ENCODE measurements around the gene RBPJ.
"Not testable (repeated sequence)": the region's sequence is repeated elsewhere in the genome, so short reads cannot be mapped to it uniquely, and the experiment has no call there.

RBPJ gene

DNA sequence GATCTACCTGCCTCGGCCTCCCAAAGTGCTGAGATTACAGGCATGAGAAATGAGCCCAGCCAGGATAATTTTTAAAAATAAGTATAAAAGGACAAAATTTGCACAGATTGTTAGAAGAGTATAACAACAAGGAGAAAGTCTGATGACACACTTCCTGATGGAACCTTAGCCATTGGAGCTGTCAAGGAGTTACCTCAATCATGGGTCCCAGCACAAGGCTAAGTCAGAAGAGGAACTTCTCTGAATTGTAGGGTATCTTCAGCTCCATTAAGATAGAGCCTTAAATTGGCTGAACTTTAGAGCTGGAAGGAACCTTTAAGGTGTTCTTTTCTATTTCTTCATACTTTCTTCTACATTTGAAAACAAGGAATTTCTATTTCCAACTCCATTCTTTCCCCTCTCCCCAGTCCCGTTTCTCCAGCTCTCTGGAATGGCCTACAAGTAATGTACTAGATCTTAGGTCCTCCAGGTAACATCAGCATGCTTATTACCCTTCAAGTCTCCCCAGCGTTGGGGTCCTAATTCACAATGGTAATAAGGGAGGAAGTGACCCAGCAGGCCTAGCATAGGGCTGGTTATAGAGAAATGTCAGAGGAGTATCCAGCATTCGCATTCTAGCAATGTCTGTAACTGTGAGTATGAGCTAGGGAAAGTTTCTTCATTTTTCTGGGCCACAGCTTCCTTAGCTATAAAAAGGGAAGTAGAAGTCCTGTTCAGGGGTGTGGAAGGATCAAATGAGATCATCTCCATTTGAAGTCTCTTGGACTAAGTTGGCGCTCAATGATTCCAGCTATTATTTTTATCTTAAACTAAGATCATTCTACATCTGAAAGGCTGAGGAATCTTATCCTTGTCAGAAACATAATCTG, 18.5 kb upstream of the RBPJ start:
- no peak for DNase-seq

DNA sequence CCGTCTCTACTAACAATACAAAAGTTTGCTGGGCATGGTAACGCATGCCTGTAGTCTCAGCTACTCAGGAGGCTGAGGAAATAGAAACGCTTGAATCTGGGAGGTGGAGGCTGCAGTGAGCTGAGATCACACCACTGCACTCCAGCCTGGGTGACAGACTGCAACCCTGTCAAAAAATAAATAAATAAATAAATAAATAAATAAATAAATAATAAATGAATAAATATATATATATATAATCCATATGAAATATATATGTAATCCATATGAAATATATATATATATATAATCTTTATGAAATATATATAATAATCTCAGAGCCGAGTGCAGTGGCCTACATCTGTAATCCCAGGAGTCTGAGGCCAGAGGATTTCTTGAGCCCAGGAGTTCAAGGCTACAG, 17.8 kb upstream of the RBPJ start:
- DNase-seq, result no peak

DNA sequence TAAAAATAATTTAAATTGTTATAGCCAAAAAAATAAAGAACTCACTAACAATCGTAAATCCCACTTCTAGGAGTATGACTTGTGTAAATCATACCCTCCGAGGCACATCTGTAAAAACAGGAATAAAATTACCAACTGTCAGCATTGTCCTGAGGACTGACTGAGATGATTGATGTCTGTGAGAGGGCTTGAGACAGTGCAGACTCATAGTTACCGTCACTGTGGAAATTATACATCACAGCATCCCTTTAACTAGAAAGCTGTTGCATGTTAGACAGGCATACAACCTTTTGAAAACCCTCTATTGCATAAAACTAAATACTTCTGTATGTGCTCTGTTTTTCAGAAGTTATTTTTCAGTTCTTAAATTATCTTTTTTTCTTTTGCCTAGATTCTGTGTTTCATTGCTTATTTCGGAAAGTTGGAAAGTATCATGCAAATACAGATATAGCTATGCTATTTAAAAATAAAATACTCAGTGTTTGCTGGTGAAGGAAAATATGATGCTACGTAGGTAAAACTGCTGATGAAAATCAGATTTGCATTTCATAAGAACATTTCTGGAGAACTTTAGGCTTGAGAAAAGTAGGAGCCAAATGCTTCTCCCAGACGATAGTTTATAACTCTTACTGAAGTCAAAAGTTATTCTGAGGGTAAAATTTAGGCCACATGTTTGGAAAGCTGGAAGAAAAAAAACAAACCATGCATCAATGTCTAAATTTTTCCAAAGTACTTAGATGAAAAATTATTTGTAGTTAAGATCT, 13.6 kb upstream of the RBPJ start:
- no peak for DNase-seq

DNA sequence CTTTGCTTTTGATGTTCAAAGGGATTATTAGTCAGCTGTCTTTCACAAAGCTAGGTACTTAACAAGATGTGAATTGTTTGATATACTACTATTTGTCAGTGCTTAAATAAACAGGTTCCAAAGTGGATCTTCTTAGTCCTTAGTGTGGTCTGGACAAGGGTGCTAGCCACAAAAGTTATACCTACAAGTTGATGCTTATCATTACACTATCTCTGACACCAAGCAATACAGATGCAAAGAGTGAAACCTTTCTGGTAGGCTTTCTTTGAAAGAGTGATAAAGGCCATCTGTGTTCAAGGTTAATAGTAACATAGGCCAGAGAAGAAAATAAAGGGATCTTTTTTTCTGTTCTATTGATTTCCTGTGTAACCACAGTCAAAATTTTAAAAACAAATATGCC, 12.2 kb upstream of the RBPJ start:
- DNase-seq, result peak; percentile 62

DNA sequence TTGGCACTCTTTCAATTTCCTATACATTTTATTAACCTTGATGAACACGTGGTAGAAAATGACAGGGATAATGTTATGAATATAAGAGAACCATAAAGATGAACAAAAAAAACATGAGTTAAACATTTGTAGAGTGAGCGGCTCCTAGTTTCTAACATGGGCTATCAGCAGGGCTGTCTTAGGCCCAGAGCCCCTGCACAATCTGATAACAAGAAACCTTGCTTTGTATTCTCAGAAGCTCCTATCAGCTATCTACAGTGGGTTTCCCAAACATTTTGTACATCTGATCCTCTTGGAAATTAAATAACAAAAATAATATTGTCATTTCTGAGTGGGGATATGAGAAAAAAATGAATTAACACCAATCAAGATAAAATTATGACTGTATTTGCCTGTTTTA, 10.6 kb upstream of the RBPJ start:
- DNase-seq, result no peak

DNA sequence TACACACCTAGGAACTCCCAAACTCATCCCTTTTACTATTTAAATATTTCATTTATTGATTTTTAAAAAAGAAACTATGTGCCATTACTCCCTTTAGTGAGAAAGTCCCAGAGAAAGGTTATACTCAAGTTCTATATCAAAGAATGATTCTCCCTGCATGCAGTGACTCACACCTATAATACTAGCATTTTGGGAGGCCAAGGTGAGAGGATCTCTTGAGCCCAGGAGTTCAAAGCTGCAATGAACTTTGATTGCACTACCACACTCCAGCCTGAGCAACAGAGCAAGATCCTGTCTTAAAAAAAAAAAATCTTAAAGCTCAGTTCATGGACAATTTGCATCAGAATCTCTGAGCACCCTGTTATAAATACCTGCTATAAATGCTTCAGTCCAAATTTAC, 9.2 kb upstream of the RBPJ start:
- DNase-seq, result peak; percentile 29

DNA sequence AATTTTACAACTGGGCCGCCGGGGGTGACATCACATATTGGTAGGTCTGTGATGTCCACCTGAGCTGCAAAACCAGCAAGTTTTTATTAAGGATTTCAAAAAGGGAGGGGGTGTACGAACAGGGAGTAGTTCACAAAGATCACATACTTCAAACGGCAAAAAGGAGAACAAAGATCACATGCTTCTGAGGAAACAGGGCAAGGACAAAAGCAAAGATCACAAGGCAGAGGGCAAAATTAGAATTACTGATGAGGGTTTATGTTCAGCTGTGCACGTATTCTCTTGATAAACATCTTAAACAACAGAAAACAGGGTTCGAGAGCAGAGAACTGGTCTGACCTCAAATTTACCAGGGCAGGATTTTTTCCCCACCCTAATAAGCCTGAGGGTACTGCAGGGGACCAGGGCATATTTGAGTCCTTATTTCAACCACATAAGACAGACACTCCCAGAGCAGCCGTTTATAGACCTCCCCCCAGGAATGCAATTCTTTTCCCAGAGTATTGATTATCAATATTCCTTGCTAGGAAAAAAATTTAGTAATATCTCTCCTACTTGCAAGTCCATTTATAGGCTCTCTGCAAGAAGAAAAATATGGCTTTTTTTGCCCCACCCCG, 5.4 kb upstream of the RBPJ start:
- not testable (repeated sequence) for DNase-seq

DNA sequence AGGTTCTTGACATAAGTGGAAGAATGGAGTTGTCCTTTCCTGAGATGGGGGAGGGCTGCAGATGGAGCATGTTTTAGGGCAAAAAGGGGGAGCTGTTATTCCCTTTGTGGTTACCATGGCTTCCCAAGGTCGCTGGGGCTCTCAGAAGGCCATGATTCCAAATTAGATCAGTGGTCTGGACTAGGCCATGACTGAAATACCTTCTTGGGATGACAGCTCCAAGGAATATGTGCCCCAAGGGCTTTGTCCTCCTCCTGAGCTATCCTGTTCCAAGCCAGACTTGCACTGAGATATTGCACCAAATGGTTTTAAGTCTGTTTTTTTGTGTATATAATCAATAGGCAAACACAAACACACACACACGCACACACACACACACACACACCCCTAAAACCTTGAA, 3.0 kb upstream of the RBPJ start:
- DNase-seq, result no peak

DNA sequence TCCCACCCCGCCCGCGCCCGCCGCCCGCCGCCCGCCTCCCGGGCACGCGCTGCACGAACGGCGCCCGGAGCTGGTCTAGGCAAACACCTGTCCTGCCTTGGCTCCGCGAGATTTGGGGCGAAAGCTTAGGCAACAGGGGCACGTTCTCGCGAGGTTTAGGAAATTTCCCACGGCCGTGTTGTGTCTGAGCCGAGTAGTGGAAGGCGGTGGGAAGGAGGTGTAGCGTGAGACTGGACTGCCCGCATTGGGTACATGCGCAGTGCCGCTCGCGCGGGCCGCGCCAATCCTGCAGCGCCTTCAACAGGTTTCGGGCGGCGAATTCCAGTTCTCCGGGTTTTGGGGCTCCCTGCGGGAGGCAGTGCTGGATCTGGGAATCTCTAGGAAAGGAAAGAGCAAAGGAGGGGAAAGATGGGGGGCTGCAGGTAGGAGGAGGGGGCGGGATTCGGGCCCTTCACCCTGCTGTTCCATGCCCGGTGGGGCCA, 1.3 kb upstream of the RBPJ start:
- peak; percentile 99 for DNase-seq

DNA sequence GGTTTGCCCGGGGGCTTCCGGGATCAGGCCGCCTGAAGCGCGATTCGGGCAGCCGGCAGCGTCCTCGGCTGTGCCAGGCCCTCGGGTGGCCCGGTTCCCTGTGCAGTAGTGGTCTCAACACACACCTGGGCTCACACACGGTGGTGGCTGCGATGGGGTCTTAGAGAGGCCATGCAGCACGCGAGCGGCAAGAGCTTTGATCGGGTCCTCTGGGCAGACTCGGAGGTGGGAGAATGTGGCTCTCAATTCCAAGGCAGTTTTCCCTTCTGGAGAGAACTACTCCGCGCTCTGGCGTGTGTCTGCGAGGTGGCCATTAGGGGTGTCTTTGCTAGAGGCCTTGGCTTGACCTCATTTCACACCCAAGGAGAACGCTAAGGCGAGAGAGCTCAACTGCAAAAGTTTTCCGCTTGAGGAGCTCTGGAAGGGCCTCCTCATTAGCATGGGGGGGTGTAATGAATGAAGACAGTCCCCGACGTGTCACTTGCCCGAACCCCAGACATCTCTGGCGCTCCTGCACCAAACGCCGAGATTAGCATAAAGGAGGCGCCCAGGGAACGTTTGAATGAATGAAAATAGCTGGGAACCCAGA, 771 bp upstream of the RBPJ start:
- DNase-seq, result peak; percentile 56

DNA sequence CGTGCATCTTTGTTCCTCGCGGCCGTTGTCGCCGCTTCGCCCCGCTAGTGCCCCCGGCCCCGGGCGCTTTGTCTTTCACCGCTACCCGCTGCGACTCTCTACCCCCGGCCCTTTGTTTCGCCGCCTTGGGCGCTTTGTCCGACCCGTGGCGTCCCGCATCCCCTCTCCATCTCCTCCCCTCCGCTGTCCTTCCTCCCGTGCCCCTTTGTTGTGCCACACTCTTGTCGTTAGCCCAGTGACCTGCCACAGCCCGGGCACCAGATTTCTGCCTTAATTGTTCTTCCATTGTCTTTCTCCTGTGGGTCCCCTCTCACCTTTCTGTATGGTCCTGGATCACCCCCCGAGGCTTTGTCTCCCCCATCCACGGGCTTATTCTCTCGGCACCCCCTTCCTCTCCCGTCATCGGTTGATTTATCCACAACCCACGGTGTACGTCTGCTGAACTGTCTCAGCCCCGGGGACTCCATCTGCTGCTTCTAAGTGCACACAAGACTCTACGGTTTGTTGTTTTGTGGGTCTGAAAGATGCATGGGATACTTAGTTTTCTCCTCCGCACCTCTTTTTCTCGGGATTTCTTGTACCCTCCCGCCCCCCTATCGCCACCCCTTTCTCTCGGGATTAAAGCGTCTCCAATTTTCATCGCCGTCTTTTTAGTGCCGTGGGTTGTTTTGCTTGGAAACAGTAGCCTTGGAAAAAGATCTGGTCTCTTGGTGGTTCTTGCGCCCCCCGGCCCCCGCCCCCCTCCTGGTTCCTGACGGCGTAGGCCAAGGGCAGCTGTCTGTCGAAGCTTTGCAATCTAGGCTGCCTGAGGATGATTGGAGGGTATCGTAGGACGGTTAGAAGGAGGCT, 783 bp downstream of the RBPJ start:
- peak; percentile 28 for DNase-seq

DNA sequence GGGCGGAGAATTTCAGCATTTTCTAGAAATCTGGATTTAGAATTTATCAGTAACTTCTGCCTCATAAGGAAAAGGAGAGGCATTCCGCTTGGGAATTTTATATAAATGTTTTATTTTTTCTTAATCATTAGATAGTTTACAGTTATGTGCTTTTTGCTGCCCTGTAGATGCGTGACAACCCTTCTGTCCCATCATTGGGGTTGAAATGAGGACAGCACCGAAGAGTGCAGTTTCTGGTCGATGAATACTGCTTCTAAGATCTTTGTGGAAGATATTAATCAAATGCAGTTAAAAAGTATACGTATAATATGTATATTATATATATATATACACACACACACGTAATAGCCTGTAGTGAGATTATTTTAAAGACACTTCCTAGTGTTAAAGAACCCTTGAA, 1.5 kb downstream of the RBPJ start:
- no peak for DNase-seq

DNA sequence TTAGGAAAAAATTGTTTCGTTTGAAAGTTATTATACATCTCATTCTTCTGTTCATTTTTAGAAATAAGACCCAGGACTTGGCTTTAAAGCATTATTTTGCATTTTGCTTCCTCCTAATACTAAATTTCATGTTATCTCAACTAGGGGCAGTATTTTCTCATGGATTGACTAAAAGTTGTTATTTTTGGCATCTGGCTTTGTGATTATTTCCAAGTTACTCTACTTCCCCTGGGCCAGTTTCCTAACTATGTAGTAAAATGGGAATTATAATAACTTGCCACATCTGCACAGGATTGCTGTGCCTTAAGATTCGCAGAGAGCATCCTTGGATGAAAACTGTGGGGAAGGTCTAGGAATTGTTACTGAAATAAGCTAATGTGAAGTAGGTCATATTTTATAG, 3.0 kb downstream of the RBPJ start:
- DNase-seq, result no peak

DNA sequence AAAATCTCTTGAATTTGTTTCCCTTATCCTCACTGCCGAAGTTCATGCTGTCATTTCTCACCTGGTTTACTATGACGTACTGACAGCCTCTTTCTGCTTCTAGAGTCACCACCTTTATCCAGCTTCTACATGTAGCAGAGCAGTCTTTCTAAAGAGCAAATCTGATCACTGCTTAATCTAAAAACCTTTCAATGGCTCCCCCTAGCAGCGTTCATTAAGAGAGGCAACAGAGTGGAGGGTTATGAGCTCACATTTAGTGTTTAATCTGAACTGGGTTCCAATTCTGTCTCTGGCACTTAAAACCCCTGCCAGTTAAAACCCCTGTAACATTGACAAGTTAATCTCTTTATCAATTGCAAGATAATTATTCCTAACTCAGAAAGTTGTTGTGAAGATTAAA, 4.4 kb downstream of the RBPJ start:
- peak; percentile 78 for DNase-seq

DNA sequence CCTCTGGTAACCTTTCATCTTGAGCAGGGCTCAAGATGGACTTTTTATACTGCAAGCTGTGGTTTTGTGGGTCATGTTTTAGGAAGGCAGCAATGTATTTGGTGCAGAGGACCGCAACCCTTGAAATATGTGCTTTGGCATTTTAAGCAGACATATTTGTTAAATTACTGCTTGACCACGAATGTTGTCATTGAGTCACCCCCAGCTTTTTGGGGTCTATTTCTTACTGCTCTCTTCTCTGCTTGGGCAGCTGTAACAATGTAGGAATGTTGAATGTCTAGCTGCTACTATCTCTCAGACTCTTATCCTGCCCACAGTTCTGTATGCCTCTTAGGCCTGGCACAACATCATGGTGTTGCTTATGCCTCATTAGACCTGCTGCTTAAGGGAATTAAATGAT, 6.0 kb downstream of the RBPJ start:
- no peak for DNase-seq

DNA sequence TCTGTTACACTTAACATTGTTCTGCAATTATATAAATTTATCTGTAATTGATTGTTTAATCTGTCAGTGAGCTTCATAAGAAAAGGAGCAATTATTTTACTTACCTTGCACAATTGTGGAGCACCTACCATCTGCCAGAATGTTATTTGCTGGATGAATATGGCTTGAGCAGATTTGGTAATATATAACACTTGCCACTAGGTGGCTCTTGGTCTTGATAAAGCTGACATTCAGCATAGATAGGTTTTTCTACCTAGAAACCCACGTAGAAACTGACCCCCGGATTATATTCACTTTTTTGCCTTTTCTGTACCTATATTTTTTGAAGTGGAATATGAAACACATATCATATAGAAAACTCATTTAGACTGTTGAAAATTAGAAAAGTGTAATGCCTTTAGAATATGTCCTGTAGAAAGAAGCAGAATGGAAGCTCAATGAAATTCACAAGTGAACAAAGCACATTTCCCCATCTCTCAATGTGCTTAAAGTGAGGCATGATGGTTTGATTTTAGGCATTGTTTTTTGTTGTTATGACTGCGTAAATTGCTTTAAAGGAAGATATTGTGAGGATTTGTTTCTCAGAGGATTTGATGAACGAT, 9.5 kb downstream of the RBPJ start:
- peak; percentile 66 for DNase-seq

DNA sequence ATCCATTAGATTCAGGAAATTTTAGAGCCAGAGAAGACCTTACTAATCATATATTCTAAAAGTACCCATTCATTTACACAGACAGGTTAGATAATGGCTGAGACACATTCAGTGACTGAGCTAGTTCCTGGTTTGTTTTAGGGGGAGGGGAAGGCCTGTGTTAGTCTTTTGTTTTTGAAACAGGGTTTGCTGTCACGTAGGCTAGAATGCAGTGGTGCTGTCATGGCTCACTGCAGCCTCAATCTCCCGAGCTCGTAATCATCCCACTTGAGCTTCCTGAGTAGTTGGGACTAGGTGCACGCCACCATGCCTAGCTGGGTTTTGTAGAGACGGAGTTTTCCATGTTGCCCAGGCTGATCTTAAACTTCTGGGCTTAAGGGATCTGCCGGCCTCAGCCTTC, 10.1 kb downstream of the RBPJ start:
- DNase-seq, result no peak

DNA sequence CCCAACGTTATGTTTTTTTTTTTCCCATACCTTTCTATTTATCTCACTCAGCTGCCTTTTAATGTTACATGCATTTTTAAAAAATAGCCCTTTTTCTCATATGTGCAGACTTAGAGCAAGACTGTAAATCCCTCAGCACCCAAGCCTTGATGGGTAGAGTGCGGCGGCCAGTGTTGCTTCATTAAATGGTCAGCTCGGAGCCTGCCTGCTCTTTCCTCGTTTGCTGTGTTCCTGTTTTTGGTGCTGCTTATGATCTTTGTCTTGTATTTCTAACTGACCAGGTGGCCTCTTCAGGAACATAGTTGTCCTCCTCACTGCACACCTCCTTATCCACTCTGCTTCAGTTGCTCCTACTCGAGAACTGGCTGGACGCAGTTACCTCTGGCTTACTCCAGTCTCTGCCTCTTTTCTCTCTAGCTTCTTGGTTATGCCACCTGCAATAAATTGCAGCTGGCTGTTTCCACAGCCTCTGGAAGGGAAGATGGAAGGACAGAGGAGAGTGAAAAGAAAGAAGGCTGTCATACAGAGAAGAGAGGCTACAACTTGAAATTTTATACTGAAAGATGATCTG, 10.7 kb downstream of the RBPJ start:
- DNase-seq, result no peak

DNA sequence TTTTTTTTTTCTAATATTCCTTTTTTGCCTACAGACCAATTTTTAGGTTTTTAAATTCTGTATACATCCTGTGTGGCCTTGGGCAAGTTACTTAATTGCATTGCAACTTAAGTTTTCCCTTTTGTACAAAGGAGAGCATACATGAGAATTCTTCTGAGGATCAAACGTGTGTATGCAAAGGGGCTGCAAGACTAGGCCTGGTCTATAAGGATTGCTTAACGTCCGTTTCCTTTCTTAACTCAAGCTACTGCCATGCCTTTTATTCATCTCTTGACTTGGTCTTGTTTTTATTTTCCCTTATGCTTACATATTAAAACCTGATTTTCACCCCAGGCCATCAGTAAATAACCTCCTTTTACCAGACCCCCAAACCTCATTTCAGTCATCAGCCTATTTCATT, 13.6 kb downstream of the RBPJ start:
- DNase-seq, result no peak

DNA sequence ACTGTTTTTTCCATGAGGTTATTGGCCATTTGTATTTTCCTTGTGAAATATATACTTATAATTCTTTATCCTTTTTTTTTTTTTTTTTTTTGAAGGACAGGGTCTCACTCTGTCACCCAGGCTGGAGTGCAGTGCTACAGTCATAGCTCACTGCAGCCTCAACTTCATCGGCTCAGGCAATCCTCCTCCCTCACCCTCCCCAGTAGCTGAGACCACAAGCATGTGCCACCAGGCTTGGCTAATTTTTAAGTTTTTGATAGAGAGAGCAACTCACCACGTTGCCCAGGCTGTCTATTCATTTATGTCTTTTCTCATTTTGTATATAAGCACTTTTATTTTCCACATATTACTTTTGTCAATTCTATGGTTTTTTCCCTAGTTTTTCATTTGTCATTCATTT, 16.8 kb downstream of the RBPJ start:
- DNase-seq, result no peak

DNA sequence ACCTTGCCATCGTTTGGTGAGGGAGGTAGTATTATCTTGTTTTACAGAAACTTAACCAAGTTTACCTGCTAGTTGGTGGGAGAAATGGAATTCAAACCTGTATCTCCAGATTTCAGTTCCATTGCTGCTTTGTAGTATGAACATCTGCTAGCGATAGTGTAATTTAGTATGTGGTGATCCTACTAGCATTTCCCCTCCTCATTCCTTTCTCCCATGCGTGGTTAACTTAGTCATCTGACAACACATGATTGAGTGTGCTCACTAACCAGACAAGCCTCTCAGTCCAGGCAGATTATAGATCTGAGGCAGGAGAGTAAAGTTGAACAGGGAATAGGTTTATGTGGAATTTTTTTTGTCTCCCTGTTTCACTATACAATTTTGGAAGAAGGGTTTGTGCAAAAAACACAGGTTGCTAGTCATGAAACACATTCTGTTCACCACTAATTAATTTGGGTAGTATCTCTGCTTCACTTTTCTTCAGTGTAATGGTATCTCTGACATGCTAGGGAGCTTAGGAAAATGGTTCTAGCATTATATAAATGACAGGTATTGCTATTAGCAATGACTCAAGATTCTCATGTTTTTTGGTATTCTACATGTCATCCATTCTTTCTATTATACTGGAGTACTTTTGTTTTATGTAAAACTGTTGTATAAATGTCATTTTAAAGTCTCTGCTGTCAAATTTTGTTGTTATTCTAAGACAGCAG, 21.7 kb downstream of the RBPJ start:
- no peak for DNase-seq
